HUES6 (cell line): ENCODE data around the gene AOPEP.

Source experiments
- H3K27ac ChIP-seq: 2 replicates; pipeline ENCODE4 v1.7.0; 2013; ENCODE audit warnings: low read depth, mild to moderate bottlenecking, low read length, inconsistent platforms
- H3K27me3 ChIP-seq: 2 replicates; pipeline ENCODE4 v1.6.1; 2013; ENCODE audit warnings: low read length; ENCODE audit not compliant: control insufficient read depth, insufficient read depth
- H3K36me3 ChIP-seq: 2 replicates; pipeline ENCODE4 v1.6.1; 2013; ENCODE audit warnings: low read length; ENCODE audit not compliant: control insufficient read depth, insufficient read depth
- H3K4me1 ChIP-seq: 2 replicates; pipeline ENCODE4 v1.6.1; 2013; ENCODE audit warnings: low read length; ENCODE audit not compliant: control insufficient read depth, insufficient read depth
- H3K4me3 ChIP-seq: 2 replicates; pipeline ENCODE4 v1.5.1; 2013; ENCODE audit warnings: low read depth, low read length
- H3K9ac ChIP-seq: one replicate; pipeline ENCODE4 v1.6.1; 2013; ENCODE audit warnings: mild to moderate bottlenecking, low read length
- H3K9me3 ChIP-seq: 2 replicates; pipeline ENCODE4 v1.6.1; 2013; ENCODE audit warnings: low read depth, low read length; ENCODE audit not compliant: control insufficient read depth, insufficient read depth

The AOPEP gene

GRCh38 chr9:94780516-94780950 lies 54.0 kb downstream of the AOPEP start:
- H3K4me3 ChIP-seq: no peak overlapping the region
- H3K27me3 ChIP-seq: no peaks in the 10 kb centered on the region
- no peak overlapping the region for H3K27ac ChIP-seq
- H3K9ac ChIP-seq: no peak overlapping the region
- no peaks in the 10 kb centered on the region for H3K9me3 ChIP-seq
- peaks cover 7% of the 10 kb centered on the region; the same call in 1 of the 2 replicates for H3K4me1 ChIP-seq
- H3K36me3 ChIP-seq: no peaks in the 10 kb centered on the region

- no peak overlapping the region for H3K9ac ChIP-seq
- H3K9me3 ChIP-seq: no peaks in the 10 kb centered on the region
- H3K27ac ChIP-seq: no peak overlapping the region
- H3K4me3 ChIP-seq: no peak overlapping the region
- no peaks in the 10 kb centered on the region for H3K27me3 ChIP-seq
- no peaks in the 10 kb centered on the region for H3K36me3 ChIP-seq
- peaks cover 15% of the 10 kb centered on the region; the same call in 1 of the 2 replicates for H3K4me1 ChIP-seq
These were observed 56.0 kb downstream of the AOPEP start for GRCh38 chr9:94782355-94783101.

GRCh38 chr9:94783102-94783682 lies 56.7 kb downstream of the AOPEP start:
- Histone ChIP-seq H3K9me3 (no peaks in the 10 kb centered on the region), H3K4me3 (no peak overlapping the region), H3K9ac (no peak overlapping the region), H3K36me3 (no peaks in the 10 kb centered on the region), H3K27me3 (no peaks in the 10 kb centered on the region), H3K4me1 (peaks cover 15% of the 10 kb centered on the region; the same call in 1 of the 2 replicates), H3K27ac (no peak overlapping the region)

- Histone ChIP-seq H3K27me3 (no peaks in the 10 kb centered on the region), H3K27ac (no peak overlapping the region), H3K4me1 (peaks cover 15% of the 10 kb centered on the region; the same call in 1 of the 2 replicates), H3K9ac (no peak overlapping the region), H3K36me3 (no peaks in the 10 kb centered on the region), H3K4me3 (no peak overlapping the region), H3K9me3 (no peaks in the 10 kb centered on the region)
These were observed 57.4 kb downstream of the AOPEP start for GRCh38 chr9:94783928-94784327.

- H3K27ac ChIP-seq: no peak overlapping the region
- peaks cover 15% of the 10 kb centered on the region; the same call in 1 of the 2 replicates for H3K4me1 ChIP-seq
- H3K9ac ChIP-seq: no peak overlapping the region
These were observed 59.0 kb downstream of the AOPEP start for GRCh38 chr9:94785215-94786169.

GRCh38 chr9:94786586-94786985 lies 60.1 kb downstream of the AOPEP start:
- no peak overlapping the region for H3K4me3 ChIP-seq
- H3K27me3 ChIP-seq: no peaks in the 10 kb centered on the region
- H3K4me1 ChIP-seq: peaks cover 15% of the 10 kb centered on the region; the same call in 1 of the 2 replicates
- no peaks in the 10 kb centered on the region for H3K9me3 ChIP-seq
- no peak overlapping the region for H3K9ac ChIP-seq
- no peaks in the 10 kb centered on the region for H3K36me3 ChIP-seq
- H3K27ac ChIP-seq: no peak overlapping the region

More at GRCh38 chr9:94785215-94786169, 59.0 kb downstream of the AOPEP start:
- Histone ChIP-seq H3K27me3 (no peaks in the 10 kb centered on the region), H3K9me3 (no peaks in the 10 kb centered on the region), H3K4me3 (no peak overlapping the region), H3K36me3 (no peaks in the 10 kb centered on the region)

- no peak overlapping the region for H3K4me3 ChIP-seq
- peaks cover 15% of the 10 kb centered on the region; the same call in 1 of the 2 replicates for H3K4me1 ChIP-seq
- H3K9ac ChIP-seq: no peak overlapping the region
- H3K9me3 ChIP-seq: no peaks in the 10 kb centered on the region
- no peaks in the 10 kb centered on the region for H3K27me3 ChIP-seq
- H3K36me3 ChIP-seq: no peaks in the 10 kb centered on the region
- H3K27ac ChIP-seq: no peak overlapping the region
These were observed 60.8 kb downstream of the AOPEP start for GRCh38 chr9:94787266-94787665.

GRCh38 chr9:94788570-94789105 lies 62.1 kb downstream of the AOPEP start:
- Histone ChIP-seq H3K27ac (no peak overlapping the region), H3K9ac (no peak overlapping the region), H3K9me3 (no peaks in the 10 kb centered on the region), H3K4me3 (no peak overlapping the region), H3K36me3 (peaks cover 4% of the 10 kb centered on the region; the same call in 1 of the 2 replicates), H3K27me3 (no peaks in the 10 kb centered on the region), H3K4me1 (peaks cover 13% of the 10 kb centered on the region; the same call in 1 of the 2 replicates)

GRCh38 chr9:94791435-94791834 lies 64.9 kb downstream of the AOPEP start:
- H3K4me1 ChIP-seq: peaks cover 4% of the 10 kb centered on the region; the same call in 1 of the 2 replicates
- H3K27me3 ChIP-seq: no peaks in the 10 kb centered on the region
- no peaks in the 10 kb centered on the region for H3K9me3 ChIP-seq
- no peak overlapping the region for H3K4me3 ChIP-seq
- H3K9ac ChIP-seq: no peak overlapping the region
- peaks cover 10% of the 10 kb centered on the region for H3K36me3 ChIP-seq
- no peak overlapping the region for H3K27ac ChIP-seq

- no peaks in the 10 kb centered on the region for H3K9me3 ChIP-seq
- no peak overlapping the region for H3K4me3 ChIP-seq
- no peaks in the 10 kb centered on the region for H3K4me1 ChIP-seq
- peaks cover 10% of the 10 kb centered on the region for H3K36me3 ChIP-seq
- no peaks in the 10 kb centered on the region for H3K27me3 ChIP-seq
- no peak overlapping the region for H3K9ac ChIP-seq
- no peak overlapping the region for H3K27ac ChIP-seq
These were observed 66.0 kb downstream of the AOPEP start for GRCh38 chr9:94792511-94792910.
